WERI-Rb-1 (cell line): Measurements from ENCODE around the gene AGBL1.

ENCODE experiments used
- DNase-seq: peaks from one replicate; pipeline ENCODE4 v3.0.0-alpha.2; 2020
- H3K27ac ChIP-seq: fragments of 250-450 bp; sonication (Bioruptor Pico); 2 replicates; pipeline ENCODE4 v1.5.1; 2020; ENCODE audit warnings: mild to moderate bottlenecking, moderate library complexity
- H3K27me3 ChIP-seq: fragments of 250-450 bp; sonication (Bioruptor Pico); 2 replicates; pipeline ENCODE4 v1.5.1; 2021; ENCODE audit warnings: mild to moderate bottlenecking, low read depth, moderate library complexity; ENCODE audit not compliant: insufficient read depth, severe bottlenecking
- H3K36me3 ChIP-seq: fragments of 250-450 bp; sonication (Bioruptor Pico); 2 replicates; pipeline ENCODE4 v1.5.1; 2020; ENCODE audit warnings: mild to moderate bottlenecking, moderate library complexity
- H3K4me3 ChIP-seq: 2 replicates; pipeline ENCODE4 v1.5.1; 2011; ENCODE audit warnings: low read depth, mild to moderate bottlenecking, control low read depth, low read length
- H3K9me3 ChIP-seq: fragments of 250-450 bp; sonication (Bioruptor Pico); 2 replicates; pipeline ENCODE4 v1.5.1; 2021; ENCODE audit warnings: mild to moderate bottlenecking, moderate library complexity; ENCODE audit not compliant: severe bottlenecking
- CTCF ChIP-seq: IDR thresholded peaks from 2 replicates; pipeline ENCODE4 v1.5.1; 2011; ENCODE audit warnings: low read depth, mild to moderate bottlenecking, control low read depth, inconsistent platforms, low read length

The AGBL1 gene

GRCh38 chr15:86355801-86356200, 276.1 kb downstream of the AGBL1 start:
- DNase-seq: no peak

DNA sequence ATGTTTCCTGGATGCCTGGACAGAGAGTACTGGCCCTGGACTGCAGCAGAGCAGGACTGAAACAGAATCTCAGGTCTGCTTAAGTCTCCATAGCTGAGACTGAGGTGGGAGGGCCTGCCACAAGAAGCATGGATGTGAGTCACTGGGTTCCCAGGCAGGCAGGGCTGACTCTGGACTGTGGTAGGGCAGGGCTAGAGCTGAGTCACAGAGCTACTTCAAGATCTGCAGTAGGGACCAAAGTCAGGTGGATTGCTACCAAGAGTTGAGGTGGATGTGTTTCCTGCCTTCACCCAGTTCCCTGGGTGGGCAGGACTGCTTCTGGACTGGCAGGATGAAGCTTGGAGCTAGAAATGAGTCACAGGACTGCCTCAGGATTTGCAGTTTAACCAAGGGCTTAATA, 282.9 kb downstream of the AGBL1 start:
- no peak for DNase-seq
- Histone ChIP-seq H3K4me3 (no peak overlapping the region), H3K27ac (no peak overlapping the region), H3K36me3 (no peaks in the 10 kb centered on the region), H3K9me3 (no peaks in the 10 kb centered on the region), H3K27me3 (peaks cover 16% of the 10 kb centered on the region)
- TF ChIP-seq CTCF: no peak

More at GRCh38 chr15:86355801-86356200, 276.1 kb downstream of the AGBL1 start:
- Histone ChIP-seq H3K4me3 (no peak overlapping the region), H3K9me3 (no peaks in the 10 kb centered on the region), H3K27me3 (no peaks in the 10 kb centered on the region), H3K27ac (no peak overlapping the region), H3K36me3 (no peaks in the 10 kb centered on the region)
- TF ChIP-seq CTCF: no peak

DNA sequence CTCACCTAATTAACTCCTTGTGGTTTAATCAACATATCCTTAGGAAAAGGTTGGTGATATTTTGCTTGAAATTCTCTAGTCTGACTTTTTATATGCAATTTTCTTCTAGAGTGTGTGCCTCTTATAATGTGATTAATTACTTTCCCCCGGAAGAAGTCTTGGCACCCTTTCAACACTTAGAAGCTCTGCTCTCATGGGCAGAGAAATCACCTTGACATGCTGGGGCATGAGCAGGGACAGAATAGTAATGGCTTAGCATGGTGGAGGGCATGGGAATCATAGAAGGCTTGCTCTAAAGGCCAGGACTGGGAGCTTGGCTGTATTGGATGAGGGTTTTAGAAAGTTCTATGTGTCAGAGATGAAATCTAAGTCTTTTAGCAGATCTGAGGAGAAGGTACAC, 293.5 kb downstream of the AGBL1 start:
- no peaks in the 10 kb centered on the region for H3K36me3 ChIP-seq
- H3K27me3 ChIP-seq: peaks cover 65% of the 10 kb centered on the region
- H3K4me3 ChIP-seq: no peak overlapping the region
- H3K27ac ChIP-seq: no peak overlapping the region
- no peak for DNase-seq
- no peaks in the 10 kb centered on the region for H3K9me3 ChIP-seq
- no peak for TF ChIP-seq CTCF

DNA sequence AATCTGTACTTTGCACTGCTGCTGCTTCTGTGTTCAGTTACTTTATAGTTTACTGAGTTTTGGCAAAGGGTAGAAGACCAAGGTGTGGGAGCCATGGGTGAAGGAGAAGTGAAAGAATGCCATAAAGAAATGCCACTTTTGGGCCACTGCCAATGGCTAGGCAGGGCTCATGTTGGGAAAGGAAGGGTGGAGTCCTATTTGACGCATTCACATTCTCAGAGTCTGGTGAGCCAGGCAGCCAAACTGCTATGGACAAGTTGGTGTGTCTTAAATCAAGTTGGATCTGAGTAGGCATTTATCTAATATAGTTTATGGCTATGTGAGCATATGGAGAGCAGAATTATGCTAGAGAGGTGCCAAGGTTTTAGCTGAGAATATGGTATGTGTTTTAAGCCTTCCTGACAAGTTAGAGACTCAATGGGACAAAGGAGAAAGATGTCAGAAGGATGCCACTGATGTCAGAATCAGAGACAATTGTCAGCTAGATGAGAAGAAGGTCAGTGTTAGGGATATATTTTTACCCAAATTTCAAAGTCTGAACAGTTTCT, 296.1 kb downstream of the AGBL1 start:
- TF ChIP-seq CTCF: no peak
- H3K27ac ChIP-seq: no peak overlapping the region
- no peak overlapping the region for H3K4me3 ChIP-seq
- no peaks in the 10 kb centered on the region for H3K9me3 ChIP-seq
- no peaks in the 10 kb centered on the region for H3K36me3 ChIP-seq
- DNase-seq: no peak
- peaks cover 71% of the 10 kb centered on the region for H3K27me3 ChIP-seq

DNA sequence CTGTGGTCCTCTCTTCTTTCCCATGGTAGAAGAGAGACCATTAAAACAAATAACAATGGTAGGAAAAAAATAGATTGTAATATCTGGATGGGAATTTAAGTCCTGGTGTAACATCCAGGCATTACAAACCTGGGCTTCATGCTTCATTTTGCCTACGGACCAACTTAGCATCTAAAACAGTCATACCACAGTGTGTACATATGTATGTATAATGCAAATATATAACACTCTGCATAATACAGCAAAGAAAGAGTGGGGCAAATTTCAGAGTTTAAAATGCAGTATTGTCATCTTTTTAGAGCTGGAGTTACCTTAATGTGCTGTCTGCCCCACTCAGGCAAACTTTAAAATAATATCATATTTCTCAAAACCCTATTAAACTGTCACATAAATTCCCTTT, 298.2 kb downstream of the AGBL1 start:
- Histone ChIP-seq H3K36me3 (no peaks in the 10 kb centered on the region), H3K27ac (no peak overlapping the region), H3K9me3 (no peaks in the 10 kb centered on the region), H3K27me3 (peaks cover 59% of the 10 kb centered on the region), H3K4me3 (no peak overlapping the region)
- no peak for TF ChIP-seq CTCF
- no peak for DNase-seq

- no peak overlapping the region for H3K4me3 ChIP-seq
- no peak for TF ChIP-seq CTCF
- peaks cover 54% of the 10 kb centered on the region for H3K27me3 ChIP-seq
- no peaks in the 10 kb centered on the region for H3K9me3 ChIP-seq
- H3K27ac ChIP-seq: no peak overlapping the region
- no peaks in the 10 kb centered on the region for H3K36me3 ChIP-seq
- DNase-seq: no peak
Measured at GRCh38 chr15:86382341-86382740, 302.7 kb downstream of the AGBL1 start.
